CD4-positive, alpha-beta memory T cell (primary cell): ENCODE measurements around the gene MB21D2. TPM values are rescaled to one million over a fixed set of nuclear protein-coding genes. Genes with fewer than 3 reads are reported as not detected.
A peak's percentile ranks its signal among the peaks of the same experiment; 100 is the strongest.

ENCODE experiments used
- CTCF ChIA-PET: fragments of 350-600 bp; sonication (Branson Sonifier 250); formaldehyde crosslinking; loops from one replicate; lab custom pipeline; 2021; ENCODE audit warnings: inconsistent platforms; ENCODE audit not compliant: partially characterized antibody; lab: Charles Lee
- POLR2A ChIA-PET: fragments of 350-600 bp; sonication (Branson Sonifier 250); formaldehyde crosslinking; loops from one replicate; lab custom pipeline; 2021; ENCODE audit not compliant: partially characterized antibody; lab: Charles Lee
- DNase-seq, 5 donors: peaks; one replicate each; pipeline versions ENCODE4 v3.0.0 to v3.0.0-alpha.2; 2020 to 2022; ENCODE audit warnings: mixed read lengths in 1 of 5
- H3K27ac ChIP-seq: one replicate; pipeline ENCODE4 v1.7.0; 2013; ENCODE audit warnings: low read depth, low read length
- H3K27me3 ChIP-seq: 2 replicates; pipeline ENCODE4 v1.7.0; 2013; ENCODE audit warnings: mild to moderate bottlenecking, low read length, moderate library complexity; ENCODE audit not compliant: insufficient read depth
- H3K36me3 ChIP-seq: 2 replicates; pipeline ENCODE4 v1.7.0; 2013; ENCODE audit warnings: mild to moderate bottlenecking, low read length, moderate library complexity; ENCODE audit not compliant: insufficient read depth
- H3K4me1 ChIP-seq: 2 replicates; pipeline ENCODE4 v1.7.0; 2013; ENCODE audit warnings: mild to moderate bottlenecking, low read length, moderate library complexity; ENCODE audit not compliant: insufficient read depth
- H3K4me3 ChIP-seq, 2 donors: one replicate each; pipeline ENCODE4 v1.7.0; 2013; ENCODE audit warnings: low read length in 2 of 2, mild to moderate bottlenecking in 1 of 2
- H3K9me3 ChIP-seq, 2 donors: one replicate each; pipeline ENCODE4 v1.7.0; 2013; ENCODE audit warnings: low read length in 2 of 2, control low read depth in 1 of 2; ENCODE audit not compliant: control insufficient read depth in 1 of 2
- H3K27ac Mint-ChIP-seq, 7 donors: one replicate each; pipeline ENCODE4 v1.8.0; 2020 to 2021; ENCODE audit warnings: mixed read lengths in 7 of 7, mild to moderate bottlenecking in 6 of 7, inconsistent platforms in 3 of 7, moderate library complexity in 3 of 7
- H3K27me3 Mint-ChIP-seq, 2 donors: one replicate each; pipeline ENCODE4 v1.8.0; 2020 to 2021; ENCODE audit warnings: mixed read lengths in 2 of 2
- H3K36me3 Mint-ChIP-seq, 2 donors: one replicate each; pipeline ENCODE4 v1.8.0; 2020 to 2021; ENCODE audit warnings: mixed read lengths in 2 of 2, inconsistent platforms in 1 of 2, mild to moderate bottlenecking in 1 of 2
- H3K4me1 Mint-ChIP-seq, 4 donors: one replicate each; pipeline ENCODE4 v1.8.0; 2020 to 2021; ENCODE audit warnings: mixed read lengths in 4 of 4, mild to moderate bottlenecking in 1 of 4
- H3K4me3 Mint-ChIP-seq, 8 donors: one replicate each; pipeline ENCODE4 v1.8.0; 2020 to 2021; ENCODE audit warnings: mixed read lengths in 8 of 8, mild to moderate bottlenecking in 7 of 8, moderate library complexity in 6 of 8, inconsistent platforms in 3 of 8
- H3K9me3 Mint-ChIP-seq, 8 donors: one replicate each; pipeline ENCODE4 v1.8.0; 2020 to 2021; ENCODE audit warnings: mixed read lengths in 8 of 8, mild to moderate bottlenecking in 5 of 8, inconsistent platforms in 3 of 8, moderate library complexity in 1 of 8
- intact Hi-C: fragments of 100-400 bp; cut with micrococcal nuclease; formaldehyde crosslinking; loops from one replicate; pipeline ENCODE4 v1.15.1; 2023
- polyA plus RNA-seq, 2 donors: library from polyadenylated mRNA; unstranded; fragments of 300-500 nt; fragmentation: Illumina TruSeq; gene quantifications; one replicate each; pipeline ENCODE4 v1.2.3, GENCODE V29; 2021
- total RNA-seq, 2 experiments: library from RNA; stranded (reverse); gene quantifications; one replicate each; pipeline ENCODE4 v1.2.3, GENCODE V29; 2021

Gene MB21D2
- total and polyA plus RNA-seq, 4 experiments from 2014 or later = 3.4 to 17.1 (median 6.1) TPM

DNA sequence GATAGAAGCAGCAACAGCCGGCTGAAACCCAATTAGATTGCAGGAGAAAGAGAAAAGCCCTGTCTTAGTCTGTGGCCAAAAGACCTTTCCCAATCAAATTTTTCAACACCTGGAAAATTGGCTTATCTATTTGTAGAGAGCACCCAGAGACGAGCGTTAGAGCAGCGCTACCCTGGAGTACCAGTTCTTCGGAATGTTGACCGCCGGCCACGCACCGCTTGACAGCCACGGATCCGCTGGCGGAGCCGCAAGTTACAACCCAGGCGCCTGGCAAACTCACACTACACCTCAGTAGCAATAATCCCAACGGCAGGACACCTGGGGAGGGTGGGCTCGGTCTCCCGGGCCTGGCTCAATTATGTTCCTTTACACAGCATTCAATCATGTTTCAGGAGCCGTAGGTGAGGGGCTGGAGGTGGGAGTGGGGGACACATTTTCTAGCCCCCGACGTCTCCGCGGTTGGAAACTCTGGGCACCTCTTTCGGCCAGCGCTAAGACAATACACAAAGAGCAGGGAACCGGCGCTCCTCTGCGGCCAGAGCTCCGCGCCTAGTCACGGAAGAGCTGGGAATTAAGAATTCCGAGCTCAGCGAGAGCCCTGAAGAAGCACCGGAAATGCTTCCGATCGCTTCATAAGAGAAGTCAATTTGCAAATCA, 1.2 kb downstream of the MB21D2 start:
- DNase-seq = no peak
- intact Hi-C loops = loop anchor here (1.0 to 10.0 kb wide), 5 partner anchors 17 to 678 kb away; partner anchors contain the start of gene OPA1
- Histone ChIP-seq H3K27me3 (no peaks in the 10 kb centered on the region), H3K27ac (peak overlapping the region; percentile 78), H3K4me3 (peak overlapping the region; percentile 58 to 91), H3K4me1 (peaks cover 25% of the 10 kb centered on the region), H3K9me3 (no peaks in the 10 kb centered on the region), H3K36me3 (no peaks in the 10 kb centered on the region)
- H3K4me1 Mint-ChIP-seq = peaks cover 10 to 59% (median 37%) of the 10 kb centered on the region in 4 donors
- peaks cover 0 to 1% (median 0%) of the 10 kb centered on the region in 8 donors for H3K9me3 Mint-ChIP-seq
- H3K4me3 Mint-ChIP-seq = peak overlapping the region; percentile 91 to 98 (median 96)
- peaks cover 0 to 9% of the 10 kb centered on the region in 2 donors for H3K36me3 Mint-ChIP-seq
- peaks cover 15 to 24% of the 10 kb centered on the region in 2 donors for H3K27me3 Mint-ChIP-seq
- ChIA-PET CTCF (interaction anchor here (0.6 to 2.6 kb wide), 8 partner anchors 9 to 126 kb away, joined by 3 to 10 read pairs (median 5); no protein-coding TSS in a partner anchor), POLR2A (interaction anchor here (1.0 to 2.8 kb wide), 5 partner anchors 10 to 28 kb away, joined by 3 to 45 read pairs (median 17); no protein-coding TSS in a partner anchor)
- peak overlapping the region; percentile 57 to 97 (median 94) for H3K27ac Mint-ChIP-seq

DNA sequence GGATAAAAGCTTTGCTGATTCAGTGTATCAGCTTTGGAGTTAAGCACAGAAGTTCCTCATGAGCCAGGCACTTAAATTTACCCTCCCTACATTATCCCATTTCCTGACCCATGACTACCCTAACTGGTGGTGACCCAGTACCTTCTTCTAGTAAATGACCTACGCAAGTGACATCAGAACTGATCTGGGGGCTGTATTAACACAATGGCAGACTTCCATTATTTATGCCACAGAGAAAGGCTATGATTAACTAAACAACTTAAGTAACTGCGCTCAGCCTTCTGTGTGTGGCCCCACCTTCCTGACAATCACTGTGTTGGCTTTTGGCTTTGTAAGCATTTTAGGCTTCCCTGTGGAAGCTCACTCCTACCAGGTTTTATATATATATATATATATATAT, 1.9 kb downstream of the MB21D2 start:
- Mint-ChIP-seq H3K4me1 (peaks cover 12 to 63% (median 40%) of the 10 kb centered on the region in 4 donors), H3K36me3 (peaks cover 0 to 9% of the 10 kb centered on the region in 2 donors), H3K4me3 (peak overlapping the region in 7 of 8 donors; percentile 50 to 98 (median 96)), H3K27ac (peak overlapping the region in 1 of 7 donors; percentile 92), H3K27me3 (peaks cover 14 to 21% of the 10 kb centered on the region in 2 donors), H3K9me3 (no peaks in the 10 kb centered on the region)
- H3K36me3 ChIP-seq = no peaks in the 10 kb centered on the region
- H3K4me3 ChIP-seq = no peak overlapping the region
- H3K4me1 ChIP-seq = peaks cover 25% of the 10 kb centered on the region
- intact Hi-C loops = loop anchor here (1.0 to 10.0 kb wide), 4 partner anchors 22 to 679 kb away; partner anchors contain the start of gene OPA1
- H3K27ac ChIP-seq = no peak overlapping the region
- POLR2A ChIA-PET = interaction anchor here (0.8 to 2.8 kb wide), 4 partner anchors 16 to 28 kb away, joined by 3 to 45 read pairs (median 10); no protein-coding TSS in a partner anchor
- H3K27me3 ChIP-seq = no peaks in the 10 kb centered on the region
- no peak for DNase-seq
- H3K9me3 ChIP-seq = no peaks in the 10 kb centered on the region
- CTCF ChIA-PET = interaction anchor here (1.0 to 2.0 kb wide), 4 partner anchors 16 to 125 kb away, joined by 3 to 10 read pairs (median 6); no protein-coding TSS in a partner anchor

DNA sequence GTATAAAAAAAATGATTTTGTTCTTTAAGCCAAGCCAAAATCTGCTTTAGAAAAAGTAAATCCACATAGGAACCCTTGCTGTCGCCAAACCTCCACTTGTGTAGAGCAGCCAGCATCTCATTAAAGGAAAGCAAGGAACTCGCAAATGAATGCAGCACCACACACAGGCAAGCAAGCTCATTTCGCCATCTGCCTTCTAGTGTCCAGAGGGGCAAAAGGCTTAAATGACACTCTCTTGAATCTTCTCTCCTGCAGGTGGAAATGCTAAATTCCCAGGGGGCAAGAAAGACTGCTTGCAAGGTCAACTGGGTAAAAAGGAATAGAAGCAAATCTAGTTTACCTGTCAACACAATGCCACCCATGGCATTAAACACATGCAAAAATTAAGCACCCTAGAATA, 2.4 kb downstream of the MB21D2 start:
- peaks cover 12 to 63% (median 40%) of the 10 kb centered on the region in 4 donors for H3K4me1 Mint-ChIP-seq
- peak overlapping the region; percentile 4 to 98 (median 95) for H3K4me3 Mint-ChIP-seq
- Histone ChIP-seq H3K4me1 (peaks cover 25% of the 10 kb centered on the region), H3K9me3 (no peaks in the 10 kb centered on the region), H3K36me3 (no peaks in the 10 kb centered on the region), H3K27ac (no peak overlapping the region), H3K27me3 (no peaks in the 10 kb centered on the region), H3K4me3 (no peak overlapping the region)
- peaks cover 0 to 9% of the 10 kb centered on the region in 2 donors for H3K36me3 Mint-ChIP-seq
- intact Hi-C loops = loop anchor here (1.0 to 10.0 kb wide), 4 partner anchors 22 to 679 kb away; partner anchors contain the start of gene OPA1
- peak in 1 of 5 donors; percentile 2 for DNase-seq
- H3K9me3 Mint-ChIP-seq = no peaks in the 10 kb centered on the region
- ChIA-PET CTCF (interaction anchor here (0.9 to 2.0 kb wide), 6 partner anchors 12 to 126 kb away, joined by 3 to 10 read pairs (median 6); no protein-coding TSS in a partner anchor), POLR2A (interaction anchor here (0.8 to 1.4 kb wide), 4 partner anchors 16 to 41 kb away, joined by 3 to 8 read pairs (median 4); no protein-coding TSS in a partner anchor)
- peak overlapping the region in 5 of 7 donors; percentile 5 to 92 (median 15) for H3K27ac Mint-ChIP-seq
- H3K27me3 Mint-ChIP-seq = peaks cover 14 to 21% of the 10 kb centered on the region in 2 donors

DNA sequence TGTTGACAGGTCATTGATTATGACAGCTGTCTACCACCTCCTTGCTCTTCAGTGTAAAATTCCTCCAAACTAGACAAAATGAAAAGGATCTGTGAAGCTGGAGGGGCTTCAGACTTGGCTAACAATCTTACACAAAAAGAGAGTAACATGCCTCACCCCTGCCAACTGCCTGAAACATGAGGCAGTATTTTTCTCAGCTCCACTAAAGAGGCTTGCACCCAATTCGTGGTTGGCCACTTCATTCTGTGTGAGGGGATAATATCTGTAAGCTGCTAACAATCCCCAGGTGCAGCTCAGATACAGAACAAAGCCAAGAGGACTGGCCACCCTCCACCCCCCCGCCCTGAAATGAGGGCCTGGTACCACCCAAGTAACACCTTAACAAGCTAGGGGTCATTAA, 2.8 kb downstream of the MB21D2 start:
- H3K36me3 ChIP-seq = no peaks in the 10 kb centered on the region
- H3K4me3 Mint-ChIP-seq = peak overlapping the region in 7 of 8 donors; percentile 50 to 98 (median 96)
- no peak overlapping the region for H3K27ac ChIP-seq
- peaks cover 0 to 9% of the 10 kb centered on the region in 2 donors for H3K36me3 Mint-ChIP-seq
- H3K27me3 ChIP-seq = no peaks in the 10 kb centered on the region
- peaks cover 0 to under 1% (median 0%) of the 10 kb centered on the region in 8 donors for H3K9me3 Mint-ChIP-seq
- H3K4me1 ChIP-seq = peaks cover 25% of the 10 kb centered on the region
- H3K27me3 Mint-ChIP-seq = peaks cover 14 to 21% of the 10 kb centered on the region in 2 donors
- ChIA-PET CTCF (interaction anchor here (0.9 to 2.0 kb wide), 6 partner anchors 12 to 126 kb away, joined by 3 to 10 read pairs (median 6); no protein-coding TSS in a partner anchor), POLR2A (interaction anchor here (0.8 to 1.4 kb wide), 4 partner anchors 16 to 41 kb away, joined by 3 to 8 read pairs (median 4); no protein-coding TSS in a partner anchor)
- H3K27ac Mint-ChIP-seq = peak overlapping the region in 3 of 7 donors; percentile 5 to 92 (median 15)
- intact Hi-C loops = loop anchor here (1.0 to 10.0 kb wide), 4 partner anchors 22 to 680 kb away; partner anchors contain the start of gene OPA1
- peaks cover 12 to 63% (median 41%) of the 10 kb centered on the region in 4 donors for H3K4me1 Mint-ChIP-seq
- no peak for DNase-seq
- no peak overlapping the region for H3K4me3 ChIP-seq
- H3K9me3 ChIP-seq = no peaks in the 10 kb centered on the region

DNA sequence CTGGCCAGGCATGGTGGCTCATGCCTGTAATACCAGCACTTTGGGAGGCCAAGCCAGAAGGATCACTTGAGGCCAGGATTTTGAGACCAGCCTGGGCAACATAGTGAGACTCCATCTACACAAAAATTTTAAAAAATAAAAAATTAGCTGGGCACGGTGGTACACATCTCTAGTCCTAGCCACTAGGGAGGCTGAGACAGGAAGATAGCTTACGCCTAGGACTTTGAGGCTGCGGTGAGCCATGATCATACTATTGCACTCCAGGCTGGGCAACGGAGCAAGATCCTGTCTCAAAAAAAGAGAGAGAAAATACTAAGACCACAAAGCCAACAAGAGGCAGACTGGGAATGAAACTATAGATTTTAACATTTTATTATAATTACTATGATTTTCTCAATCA, 4.1 kb downstream of the MB21D2 start:
- CTCF ChIA-PET = interaction anchor here (1.4 kb wide), 1 partner anchor 11 kb away, joined by 5 read pairs; no protein-coding TSS in a partner anchor
- Histone ChIP-seq H3K36me3 (no peaks in the 10 kb centered on the region), H3K4me3 (no peak overlapping the region), H3K9me3 (no peaks in the 10 kb centered on the region), H3K27me3 (no peaks in the 10 kb centered on the region), H3K27ac (no peak overlapping the region), H3K4me1 (peaks cover 23% of the 10 kb centered on the region)
- Mint-ChIP-seq H3K4me3 (peak overlapping the region in 1 of 8 donors; percentile 39), H3K36me3 (peaks cover 0 to 9% of the 10 kb centered on the region in 2 donors), H3K27me3 (peaks cover 5 to 11% of the 10 kb centered on the region in 2 donors), H3K27ac (no peak overlapping the region), H3K9me3 (peaks cover 0 to 2% (median 0%) of the 10 kb centered on the region in 8 donors), H3K4me1 (peaks cover 12 to 58% (median 34%) of the 10 kb centered on the region in 4 donors)
- POLR2A ChIA-PET = no interaction called here
- intact Hi-C loops = loop anchor here (10.0 kb wide), 1 partner anchor 681 kb away; the partner anchor contains the start of gene OPA1
- no peak for DNase-seq

DNA sequence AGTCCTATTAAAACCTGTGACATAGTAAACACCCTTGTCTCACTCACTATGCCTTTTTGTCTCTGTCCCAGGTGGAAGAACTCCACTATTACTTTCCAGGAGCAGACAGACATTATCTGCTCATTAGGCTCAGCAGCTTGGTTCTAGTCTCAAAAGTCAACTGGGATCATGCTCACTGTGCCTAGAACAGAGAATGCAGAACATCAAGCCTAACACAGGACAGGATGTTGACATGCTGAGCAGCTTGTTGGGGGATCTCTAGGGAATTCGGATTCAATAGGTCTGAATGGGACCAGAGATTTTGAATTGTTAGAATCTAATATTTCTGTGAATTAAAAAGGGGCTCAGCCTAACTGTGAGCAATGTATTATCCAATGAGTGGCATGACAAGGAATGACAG, 6.4 kb downstream of the MB21D2 start:
- peaks cover 0 to 2% (median 0%) of the 10 kb centered on the region in 8 donors for H3K9me3 Mint-ChIP-seq
- H3K9me3 ChIP-seq = no peaks in the 10 kb centered on the region
- peaks cover 19 to 59% (median 39%) of the 10 kb centered on the region in 4 donors for H3K4me1 Mint-ChIP-seq

More for the DNA sequence above, 6.4 kb downstream of the MB21D2 start:
- H3K27ac Mint-ChIP-seq = peak overlapping the region in 1 of 7 donors; percentile 67
- DNase-seq = no peak
- no peaks in the 10 kb centered on the region for H3K36me3 ChIP-seq
- H3K4me3 Mint-ChIP-seq = no peak overlapping the region
- POLR2A ChIA-PET = no interaction called here
- H3K27ac ChIP-seq = no peak overlapping the region
- H3K4me3 ChIP-seq = no peak overlapping the region
- no peaks in the 10 kb centered on the region for H3K27me3 ChIP-seq
- CTCF ChIA-PET = interaction anchor here (0.6 kb wide), 1 partner anchor 108 kb away, joined by 3 read pairs; no protein-coding TSS in a partner anchor
- H3K4me1 ChIP-seq = peaks cover 36% of the 10 kb centered on the region
- H3K27me3 Mint-ChIP-seq = peaks cover 2 to 4% of the 10 kb centered on the region in 2 donors
- H3K36me3 Mint-ChIP-seq = peaks cover 0 to 2% of the 10 kb centered on the region in 2 donors
- intact Hi-C loops = loop anchor here (10.0 kb wide), 1 partner anchor 684 kb away; the partner anchor contains the start of gene OPA1
